ENCODE results near the gene KIAA0825.

GRCh38 chr5:94618493-94619328 lies at the start of gene KIAA0825, which contains the start of gene SLF1:
- TF ChIP-seq CTCF (IDR thresholded peaks at IDR 0.05) (no peak), ZBTB21 (CRISPR knock-in tag; IDR thresholded peaks at IDR 0.05; ENCODE audit: borderline replicate concordance) (no peak)
